ENCODE measurements around the gene REP15. TPM values are rescaled to one million over a fixed set of nuclear protein-coding genes. Genes with fewer than 3 reads are reported as not detected.
"Not testable (repeated sequence)": the region's sequence is repeated elsewhere in the genome, so short reads cannot be mapped to it uniquely, and the experiment has no call there.

Gene REP15, protein sequence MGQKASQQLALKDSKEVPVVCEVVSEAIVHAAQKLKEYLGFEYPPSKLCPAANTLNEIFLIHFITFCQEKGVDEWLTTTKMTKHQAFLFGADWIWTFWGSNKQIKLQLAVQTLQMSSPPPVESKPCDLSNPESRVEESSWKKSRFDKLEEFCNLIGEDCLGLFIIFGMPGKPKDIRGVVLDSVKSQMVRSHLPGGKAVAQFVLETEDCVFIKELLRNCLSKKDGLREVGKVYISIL
- total RNA-seq (2014; rRNA removed; shearing (Covaris generic); ENCODE audit: low replicate concordance), result not detected in 2 replicates

DNA sequence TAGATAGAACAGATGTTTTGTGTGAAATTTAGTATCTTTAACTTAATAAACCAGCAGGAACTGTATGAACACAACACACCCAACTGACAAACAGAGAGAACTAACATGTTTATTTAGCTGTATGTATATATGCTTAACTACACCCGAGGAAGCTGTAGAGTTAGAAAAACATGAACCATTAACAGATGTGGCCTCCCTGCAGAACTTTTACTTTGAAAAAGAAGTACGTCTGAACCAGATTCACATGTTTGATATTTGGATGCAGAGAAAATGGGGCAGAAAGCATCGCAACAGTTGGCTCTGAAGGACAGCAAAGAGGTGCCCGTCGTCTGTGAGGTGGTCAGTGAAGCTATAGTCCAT is at the start of gene REP15:
Gene REP15, plus strand, starts transcription at position 155 of the 360 bp plus-strand sequence. Its CDS starts 116 bp downstream, at position 271.
- Histone ChIP-seq H3K4me1 (ENCODE audit: low read length) (no peaks in the 10 kb centered on the region), H3K9me2 (replicated peaks; ENCODE audit: insufficient read depth, low read length) (no peaks in the 10 kb centered on the region), H3K9me3 (ENCODE audit: low read length) (no peaks in the 10 kb centered on the region), H3K4me2 (ENCODE audit: low read depth, low read length, poor library complexity, severe bottlenecking) (no peak within 1 kb of the TSS), H3K9ac (ENCODE audit: low read length) (no peak within 1 kb of the TSS), H3K79me2 (ENCODE audit: low read length) (no peaks in the 10 kb centered on the region), H3K27me3 (ENCODE audit: low read length) (no peaks in the 10 kb centered on the region), H4K20me1 (ENCODE audit: insufficient read depth, low read depth, low read length) (no peaks in the 10 kb centered on the region), H3K4me3 (ENCODE audit: low read length) (no peak within 1 kb of the TSS), H3K36me3 (ENCODE audit: insufficient read depth, low read length) (no peaks in the 10 kb centered on the region), H2AFZ (ENCODE audit: low read length) (no peak within 1 kb of the TSS), H3K27ac (ENCODE audit: low read length) (no peak within 1 kb of the TSS)
- no peak for DNase-seq

DNA sequence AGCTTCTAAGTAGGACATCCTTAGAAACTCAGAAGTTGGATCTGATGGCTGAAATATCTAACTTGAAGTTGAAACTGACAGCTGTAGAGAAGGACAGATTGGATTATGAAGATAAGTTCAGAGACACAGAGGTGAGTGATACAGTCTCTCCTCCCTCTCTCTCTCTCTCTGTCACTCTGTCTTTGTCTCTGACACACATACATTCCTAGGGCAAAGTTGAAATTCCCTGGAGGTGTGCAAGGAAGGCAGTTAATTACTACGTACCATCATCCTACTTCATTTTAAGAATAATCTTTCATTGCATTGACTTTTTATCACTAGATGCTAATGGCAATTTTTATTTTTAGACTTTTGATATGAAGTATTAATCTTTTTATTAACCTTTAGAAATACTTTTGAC is 46.2 kb upstream of the REP15 start:
- no peak overlapping the region for H3K4me3 ChIP-seq (ENCODE audit: low read length)
- no peak overlapping the region for H2AFZ ChIP-seq (ENCODE audit: low read length)
- no peaks in the 10 kb centered on the region for H3K9me2 ChIP-seq (replicated peaks; ENCODE audit: insufficient read depth, low read length)
- no peaks in the 10 kb centered on the region for H3K79me2 ChIP-seq (ENCODE audit: low read length)
- no peaks in the 10 kb centered on the region for H4K20me1 ChIP-seq (ENCODE audit: insufficient read depth, low read depth, low read length)
- H3K4me2 ChIP-seq (ENCODE audit: low read depth, low read length, poor library complexity, severe bottlenecking), result no peak overlapping the region
- no peak overlapping the region for H3K9ac ChIP-seq (ENCODE audit: low read length)
- no peaks in the 10 kb centered on the region for H3K27me3 ChIP-seq (ENCODE audit: low read length)
- no peaks in the 10 kb centered on the region for H3K9me3 ChIP-seq (ENCODE audit: low read length)
- no peaks in the 10 kb centered on the region for H3K36me3 ChIP-seq (ENCODE audit: insufficient read depth, low read length)
- H3K4me1 ChIP-seq (ENCODE audit: low read length), result no peaks in the 10 kb centered on the region
- DNase-seq, result no peak
- no peak overlapping the region for H3K27ac ChIP-seq (ENCODE audit: low read length)

DNA sequence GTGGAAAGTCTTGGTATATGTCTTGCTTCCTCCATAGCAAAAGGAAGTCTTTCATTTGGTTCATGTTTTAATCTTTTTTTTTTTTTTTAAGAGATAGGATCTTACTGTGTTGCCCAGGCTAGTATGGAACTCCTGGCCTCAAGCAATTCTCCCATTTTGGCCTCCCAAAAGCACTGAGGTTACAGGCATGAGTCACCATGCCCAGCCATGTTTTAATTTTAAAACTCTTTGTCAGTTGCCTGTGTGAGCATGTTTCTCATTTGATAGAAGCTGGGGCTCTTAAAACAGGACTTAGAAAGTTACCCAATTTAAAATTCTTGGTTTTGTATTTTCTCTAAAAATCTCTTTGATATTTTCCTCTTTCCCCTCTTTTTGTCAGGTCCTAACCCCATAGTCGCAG is 45.0 kb upstream of the REP15 start:
- DNase-seq, result no peak
- Histone ChIP-seq H3K27ac (ENCODE audit: low read length) (no peak overlapping the region), H2AFZ (ENCODE audit: low read length) (no peak overlapping the region), H3K4me3 (ENCODE audit: low read length) (no peak overlapping the region), H3K9ac (ENCODE audit: low read length) (no peak overlapping the region), H3K36me3 (ENCODE audit: insufficient read depth, low read length) (no peaks in the 10 kb centered on the region), H4K20me1 (ENCODE audit: insufficient read depth, low read depth, low read length) (no peaks in the 10 kb centered on the region), H3K79me2 (ENCODE audit: low read length) (no peaks in the 10 kb centered on the region), H3K4me1 (ENCODE audit: low read length) (no peaks in the 10 kb centered on the region), H3K4me2 (ENCODE audit: low read depth, low read length, poor library complexity, severe bottlenecking) (no peak overlapping the region), H3K9me2 (replicated peaks; ENCODE audit: insufficient read depth, low read length) (no peaks in the 10 kb centered on the region), H3K9me3 (ENCODE audit: low read length) (no peaks in the 10 kb centered on the region), H3K27me3 (ENCODE audit: low read length) (no peaks in the 10 kb centered on the region)

DNA sequence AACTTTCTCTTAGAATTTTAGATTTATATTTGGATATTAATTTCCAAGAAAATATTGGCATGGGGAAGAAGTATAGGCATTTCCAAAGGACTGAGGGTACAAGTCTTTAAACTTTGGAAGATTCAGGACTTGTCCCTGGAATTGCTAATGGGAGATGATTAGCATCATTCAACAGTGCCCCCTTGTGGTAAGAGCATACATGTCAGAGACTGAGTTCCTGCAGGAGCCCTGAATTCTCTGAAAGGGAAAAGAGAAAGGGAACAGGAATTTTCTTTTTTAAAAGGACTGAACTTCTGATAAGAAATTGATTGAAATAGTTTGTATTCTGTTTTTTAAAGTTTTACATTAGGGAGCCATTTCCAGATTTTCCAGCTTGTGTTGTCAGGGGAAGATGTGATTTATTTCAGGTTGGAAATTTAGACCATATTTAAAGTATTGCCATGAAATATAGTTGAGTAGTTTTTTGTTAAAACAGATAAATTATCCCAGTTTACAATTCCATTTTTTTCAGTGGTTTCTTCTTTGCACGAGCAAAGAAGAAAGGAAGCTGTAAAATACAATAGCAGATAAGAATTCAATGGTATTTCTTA is 44.0 kb upstream of the REP15 start:
- Histone ChIP-seq H3K79me2 (ENCODE audit: low read length) (no peaks in the 10 kb centered on the region), H3K27ac (ENCODE audit: low read length) (no peak overlapping the region), H3K4me2 (ENCODE audit: low read depth, low read length, poor library complexity, severe bottlenecking) (no peak overlapping the region), H3K9me2 (replicated peaks; ENCODE audit: insufficient read depth, low read length) (no peaks in the 10 kb centered on the region), H4K20me1 (ENCODE audit: insufficient read depth, low read depth, low read length) (no peaks in the 10 kb centered on the region), H3K36me3 (ENCODE audit: insufficient read depth, low read length) (no peaks in the 10 kb centered on the region), H3K4me3 (ENCODE audit: low read length) (no peak overlapping the region), H3K9ac (ENCODE audit: low read length) (no peak overlapping the region), H3K4me1 (ENCODE audit: low read length) (no peaks in the 10 kb centered on the region), H2AFZ (ENCODE audit: low read length) (no peak overlapping the region), H3K9me3 (ENCODE audit: low read length) (no peaks in the 10 kb centered on the region), H3K27me3 (ENCODE audit: low read length) (no peaks in the 10 kb centered on the region)
- peak; percentile 68 for DNase-seq

DNA sequence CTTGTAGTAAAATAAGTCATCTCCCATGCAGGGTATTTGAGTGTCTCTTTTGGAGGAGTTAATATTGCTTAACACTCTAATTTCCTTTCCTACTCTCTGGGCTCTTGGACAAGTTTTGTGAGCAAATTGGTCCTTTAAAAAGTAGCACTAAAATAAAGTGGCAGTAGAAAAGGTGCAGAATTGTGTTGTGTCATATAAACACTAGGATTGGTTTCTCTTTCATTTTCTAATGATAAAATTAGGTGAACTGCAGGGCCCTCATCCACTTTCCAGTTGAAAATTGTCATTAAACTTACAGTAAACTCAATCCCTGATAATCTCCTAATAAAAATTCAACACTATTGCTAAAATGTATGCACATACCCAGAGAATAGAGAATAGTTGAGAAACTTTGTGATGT is 42.6 kb upstream of the REP15 start:
- no peaks in the 10 kb centered on the region for H3K4me1 ChIP-seq (ENCODE audit: low read length)
- no peak overlapping the region for H3K27ac ChIP-seq (ENCODE audit: low read length)
- H3K9me2 ChIP-seq (replicated peaks; ENCODE audit: insufficient read depth, low read length), result no peaks in the 10 kb centered on the region
- H3K9me3 ChIP-seq (ENCODE audit: low read length), result no peaks in the 10 kb centered on the region
- no peak overlapping the region for H3K4me3 ChIP-seq (ENCODE audit: low read length)
- H3K9ac ChIP-seq (ENCODE audit: low read length), result no peak overlapping the region
- no peaks in the 10 kb centered on the region for H3K27me3 ChIP-seq (ENCODE audit: low read length)
- H4K20me1 ChIP-seq (ENCODE audit: insufficient read depth, low read depth, low read length), result no peaks in the 10 kb centered on the region
- DNase-seq, result no peak
- H3K4me2 ChIP-seq (ENCODE audit: low read depth, low read length, poor library complexity, severe bottlenecking), result no peak overlapping the region
- H2AFZ ChIP-seq (ENCODE audit: low read length), result no peak overlapping the region
- H3K36me3 ChIP-seq (ENCODE audit: insufficient read depth, low read length), result no peaks in the 10 kb centered on the region
- H3K79me2 ChIP-seq (ENCODE audit: low read length), result no peaks in the 10 kb centered on the region

DNA sequence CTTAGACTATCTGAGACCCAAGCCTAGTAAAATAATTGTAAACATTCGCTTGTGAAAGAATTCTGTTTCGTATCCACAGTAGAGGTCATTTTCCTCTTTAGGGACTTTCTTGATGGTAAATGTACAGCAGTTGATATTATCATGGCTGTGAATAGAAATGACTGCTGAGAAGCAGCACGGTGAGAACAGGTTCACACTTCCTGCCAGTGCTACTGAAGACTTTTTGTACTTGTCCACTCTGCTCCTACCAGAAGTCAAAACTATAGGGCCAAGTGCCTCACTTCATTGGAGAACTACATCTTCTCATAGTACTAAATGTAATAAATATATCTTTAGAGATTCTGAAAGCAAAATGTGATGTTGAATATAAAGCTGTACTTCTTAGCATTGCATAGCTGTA is 40.8 kb upstream of the REP15 start:
- not testable (repeated sequence) for H3K27me3 ChIP-seq (ENCODE audit: low read length); DNase-seq; H3K4me1 ChIP-seq (ENCODE audit: low read length); H4K20me1 ChIP-seq (ENCODE audit: insufficient read depth, low read depth, low read length); H3K79me2 ChIP-seq (ENCODE audit: low read length); H3K9ac ChIP-seq (ENCODE audit: low read length); H3K27ac ChIP-seq (ENCODE audit: low read length); H2AFZ ChIP-seq (ENCODE audit: low read length); H3K9me2 ChIP-seq (replicated peaks; ENCODE audit: insufficient read depth, low read length); H3K4me3 ChIP-seq (ENCODE audit: low read length); H3K9me3 ChIP-seq (ENCODE audit: low read length); H3K36me3 ChIP-seq (ENCODE audit: insufficient read depth, low read length); H3K4me2 ChIP-seq (ENCODE audit: low read depth, low read length, poor library complexity, severe bottlenecking)

DNA sequence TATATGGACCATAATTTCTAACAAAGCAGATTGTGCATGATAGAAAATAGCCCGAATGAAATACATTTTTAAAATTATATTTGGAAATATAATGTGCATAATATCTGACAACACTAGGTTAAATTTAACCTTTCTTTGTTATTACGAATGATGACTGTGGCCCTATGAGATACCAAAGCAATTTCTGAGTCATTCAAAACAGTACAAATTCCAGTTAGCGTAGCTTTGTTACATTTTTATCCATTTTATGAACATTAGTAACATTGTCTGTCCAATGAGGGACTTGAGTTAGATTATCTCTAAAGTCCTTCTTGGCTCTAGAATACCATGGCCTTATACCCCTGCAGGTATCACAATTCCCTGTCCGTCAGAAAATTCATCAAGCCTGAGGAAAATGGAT is 39.0 kb upstream of the REP15 start:
- Histone ChIP-seq H3K36me3 (ENCODE audit: insufficient read depth, low read length) (no peaks in the 10 kb centered on the region), H3K27me3 (ENCODE audit: low read length) (no peaks in the 10 kb centered on the region), H3K9ac (ENCODE audit: low read length) (no peak overlapping the region), H3K4me1 (ENCODE audit: low read length) (peaks cover 3% of the 10 kb centered on the region; the same call in 1 of the 2 replicates), H3K4me3 (ENCODE audit: low read length) (no peak overlapping the region), H3K27ac (ENCODE audit: low read length) (no peak overlapping the region), H4K20me1 (ENCODE audit: insufficient read depth, low read depth, low read length) (no peaks in the 10 kb centered on the region), H3K79me2 (ENCODE audit: low read length) (no peaks in the 10 kb centered on the region), H2AFZ (ENCODE audit: low read length) (no peak overlapping the region), H3K4me2 (ENCODE audit: low read depth, low read length, poor library complexity, severe bottlenecking) (no peak overlapping the region), H3K9me3 (ENCODE audit: low read length) (no peaks in the 10 kb centered on the region), H3K9me2 (replicated peaks; ENCODE audit: insufficient read depth, low read length) (no peaks in the 10 kb centered on the region)
- no peak for DNase-seq

DNA sequence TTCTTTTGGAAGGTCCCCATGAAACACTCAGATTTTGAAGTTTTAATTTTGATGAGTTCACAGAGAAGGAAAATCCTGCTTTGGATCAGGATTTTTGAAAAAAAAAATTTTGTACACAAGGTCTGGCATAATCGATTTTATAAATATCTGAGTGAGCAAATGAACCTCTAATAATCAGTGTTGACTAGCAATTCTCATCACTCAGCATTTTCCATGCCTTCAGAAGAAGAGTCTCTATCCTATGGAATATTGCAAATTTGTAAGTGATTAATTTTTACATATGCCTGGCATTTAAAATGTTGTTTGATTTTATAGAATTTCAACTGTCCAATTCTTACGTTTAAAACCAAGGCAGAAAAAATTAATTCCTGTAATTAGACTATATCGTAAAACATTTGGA is 30.5 kb upstream of the REP15 start:
- Histone ChIP-seq H3K9ac (ENCODE audit: low read length) (no peak overlapping the region), H3K36me3 (ENCODE audit: insufficient read depth, low read length) (no peaks in the 10 kb centered on the region), H2AFZ (ENCODE audit: low read length) (no peak overlapping the region), H4K20me1 (ENCODE audit: insufficient read depth, low read depth, low read length) (no peaks in the 10 kb centered on the region), H3K4me3 (ENCODE audit: low read length) (no peak overlapping the region), H3K27me3 (ENCODE audit: low read length) (no peaks in the 10 kb centered on the region), H3K27ac (ENCODE audit: low read length) (no peak overlapping the region), H3K9me2 (replicated peaks; ENCODE audit: insufficient read depth, low read length) (no peaks in the 10 kb centered on the region), H3K79me2 (ENCODE audit: low read length) (no peaks in the 10 kb centered on the region), H3K4me1 (ENCODE audit: low read length) (peaks cover 3% of the 10 kb centered on the region; the same call in 1 of the 2 replicates), H3K4me2 (ENCODE audit: low read depth, low read length, poor library complexity, severe bottlenecking) (no peak overlapping the region), H3K9me3 (ENCODE audit: low read length) (no peaks in the 10 kb centered on the region)
- no peak for DNase-seq
